ENCODE measurements around the gene S100A7. TPM values are rescaled to one million over a fixed set of nuclear protein-coding genes. Genes with fewer than 3 reads are reported as not detected.

The S100A7 gene
- total RNA-seq, 1 donor from 2014 or later = not detected

DNA sequence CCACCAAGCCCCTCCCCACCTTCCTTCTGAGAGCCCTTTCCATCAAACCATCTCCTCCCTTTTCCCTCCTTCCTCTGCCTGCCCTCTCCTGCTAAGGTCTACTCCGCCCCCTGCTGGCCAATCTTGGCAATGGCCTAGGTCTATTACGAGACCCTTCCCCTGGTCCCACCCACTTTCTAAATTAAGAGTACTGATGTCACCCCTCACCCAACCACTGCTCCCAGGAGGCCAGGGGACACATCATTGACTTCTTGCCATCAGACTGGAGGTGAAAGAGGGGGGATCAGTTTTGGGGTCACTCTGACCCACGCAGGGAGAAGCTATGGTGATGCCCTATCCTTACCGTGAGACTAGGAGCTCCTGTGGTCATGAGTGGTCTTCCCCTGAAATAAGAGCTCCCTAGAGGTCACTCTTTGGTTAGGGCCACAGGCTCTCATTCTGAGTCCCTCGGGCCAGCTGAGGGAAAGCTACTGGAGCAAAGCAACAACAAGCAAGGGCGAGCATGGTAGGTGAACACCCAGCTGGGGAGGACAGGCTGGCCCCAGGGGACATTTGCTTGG is 34.6 kb upstream of the S100A7 start:
- H3K27me3 Mint-ChIP-seq (ENCODE audit: low read depth) = peaks cover 48% of the 10 kb centered on the region
- TF ChIP-seq, protein P1, sequence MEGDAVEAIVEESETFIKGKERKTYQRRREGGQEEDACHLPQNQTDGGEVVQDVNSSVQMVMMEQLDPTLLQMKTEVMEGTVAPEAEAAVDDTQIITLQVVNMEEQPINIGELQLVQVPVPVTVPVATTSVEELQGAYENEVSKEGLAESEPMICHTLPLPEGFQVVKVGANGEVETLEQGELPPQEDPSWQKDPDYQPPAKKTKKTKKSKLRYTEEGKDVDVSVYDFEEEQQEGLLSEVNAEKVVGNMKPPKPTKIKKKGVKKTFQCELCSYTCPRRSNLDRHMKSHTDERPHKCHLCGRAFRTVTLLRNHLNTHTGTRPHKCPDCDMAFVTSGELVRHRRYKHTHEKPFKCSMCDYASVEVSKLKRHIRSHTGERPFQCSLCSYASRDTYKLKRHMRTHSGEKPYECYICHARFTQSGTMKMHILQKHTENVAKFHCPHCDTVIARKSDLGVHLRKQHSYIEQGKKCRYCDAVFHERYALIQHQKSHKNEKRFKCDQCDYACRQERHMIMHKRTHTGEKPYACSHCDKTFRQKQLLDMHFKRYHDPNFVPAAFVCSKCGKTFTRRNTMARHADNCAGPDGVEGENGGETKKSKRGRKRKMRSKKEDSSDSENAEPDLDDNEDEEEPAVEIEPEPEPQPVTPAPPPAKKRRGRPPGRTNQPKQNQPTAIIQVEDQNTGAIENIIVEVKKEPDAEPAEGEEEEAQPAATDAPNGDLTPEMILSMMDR (IDR thresholded peaks at IDR 0.05) = peak; percentile 97
- H3K4me1 Mint-ChIP-seq (ENCODE audit: low read depth) = peaks cover 6% of the 10 kb centered on the region
- no peak for DNase-seq (ENCODE audit: low spot score)
- H3K9me3 Mint-ChIP-seq (ENCODE audit: low read depth) = no peaks in the 10 kb centered on the region
- H3K4me3 Mint-ChIP-seq (ENCODE audit: unreplicated experiment) = no peak overlapping the region
- H3K27ac Mint-ChIP-seq (ENCODE audit: unreplicated experiment) = no peak overlapping the region
- no peaks in the 10 kb centered on the region for H3K36me3 Mint-ChIP-seq (ENCODE audit: low read depth)

DNA sequence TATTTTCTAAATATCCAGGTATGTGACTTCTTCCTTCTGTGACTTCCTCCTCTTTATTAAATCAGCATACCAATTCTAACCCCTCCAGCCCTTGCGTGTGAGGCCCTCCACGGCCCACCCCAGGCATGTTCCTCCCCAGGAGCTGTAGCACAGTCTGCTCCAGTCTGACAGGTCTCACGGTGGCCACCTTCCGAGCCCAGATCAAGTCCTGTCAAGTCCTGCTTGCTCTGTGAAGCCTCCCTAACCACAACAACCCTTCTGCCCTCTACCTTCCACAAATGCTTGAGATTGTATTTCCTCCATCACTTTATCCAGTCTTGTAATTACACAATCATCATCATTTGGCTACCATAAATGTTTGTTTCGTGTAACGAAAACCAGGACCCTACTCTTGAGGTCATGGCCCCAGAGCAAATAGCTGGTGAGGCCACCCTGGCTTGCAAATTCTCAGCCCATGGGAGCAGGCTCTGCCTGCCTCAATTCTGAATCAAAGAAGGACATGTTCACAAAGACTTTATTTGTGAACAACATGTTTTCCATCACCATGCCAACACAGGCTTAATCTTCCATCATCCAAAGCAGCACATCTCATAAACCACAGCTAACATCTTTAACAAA is 33.0 kb upstream of the S100A7 start:
- no peak overlapping the region for H3K4me3 Mint-ChIP-seq (ENCODE audit: unreplicated experiment)
- TF ChIP-seq, protein P1 (IDR thresholded peaks at IDR 0.05) = no peak
- H3K27me3 Mint-ChIP-seq (ENCODE audit: low read depth) = peaks cover 34% of the 10 kb centered on the region
- H3K9me3 Mint-ChIP-seq (ENCODE audit: low read depth) = no peaks in the 10 kb centered on the region
- DNase-seq (ENCODE audit: low spot score) = no peak
- H3K27ac Mint-ChIP-seq (ENCODE audit: unreplicated experiment) = no peak overlapping the region
- no peaks in the 10 kb centered on the region for H3K36me3 Mint-ChIP-seq (ENCODE audit: low read depth)
- H3K4me1 Mint-ChIP-seq (ENCODE audit: low read depth) = peaks cover 6% of the 10 kb centered on the region

DNA sequence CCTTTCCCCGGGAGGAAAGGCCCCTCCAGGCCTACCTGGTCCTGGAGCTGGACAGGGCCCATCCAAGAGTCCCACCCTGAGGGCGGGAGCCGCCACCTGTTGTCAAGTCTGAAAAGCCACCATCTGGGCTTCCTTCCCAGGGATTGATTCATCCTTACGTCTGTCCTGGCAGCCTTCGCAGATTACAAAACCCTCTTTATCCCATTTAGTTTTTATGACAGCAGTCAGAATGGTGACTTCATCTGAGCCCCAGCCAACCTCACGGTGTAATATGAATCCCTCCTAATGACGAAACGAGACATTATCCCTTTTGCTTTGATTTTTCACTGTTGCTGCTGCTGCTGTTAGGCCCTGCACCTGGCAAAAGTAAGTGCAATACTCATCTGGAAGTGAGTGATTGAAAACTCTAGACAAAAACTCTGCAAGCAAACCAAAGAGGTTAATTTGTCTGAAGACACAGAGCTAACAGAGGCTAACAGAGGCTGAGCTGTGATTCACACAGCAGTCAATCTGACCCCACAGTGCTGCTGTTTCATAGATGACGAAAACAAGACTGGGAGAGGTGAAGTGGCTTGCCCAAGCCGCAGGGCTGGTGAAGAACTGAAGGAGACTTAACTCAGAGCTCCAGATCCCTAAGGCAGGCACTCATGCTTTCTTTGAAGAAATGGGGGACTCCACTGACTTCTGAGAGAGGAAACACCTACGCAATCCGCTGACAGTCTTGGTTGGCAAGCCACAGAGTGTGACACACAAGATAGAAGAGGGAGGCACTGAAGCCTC is 30.0 kb upstream of the S100A7 start:
- Mint-ChIP-seq H3K27me3 (ENCODE audit: low read depth) (peaks cover 39% of the 10 kb centered on the region), H3K27ac (ENCODE audit: unreplicated experiment) (no peak overlapping the region), H3K36me3 (ENCODE audit: low read depth) (no peaks in the 10 kb centered on the region), H3K9me3 (ENCODE audit: low read depth) (no peaks in the 10 kb centered on the region), H3K4me1 (ENCODE audit: low read depth) (peaks cover 6% of the 10 kb centered on the region), H3K4me3 (ENCODE audit: unreplicated experiment) (no peak overlapping the region)
- TF ChIP-seq, protein P1 (IDR thresholded peaks at IDR 0.05) = no peak
- no peak for DNase-seq (ENCODE audit: low spot score)

DNA sequence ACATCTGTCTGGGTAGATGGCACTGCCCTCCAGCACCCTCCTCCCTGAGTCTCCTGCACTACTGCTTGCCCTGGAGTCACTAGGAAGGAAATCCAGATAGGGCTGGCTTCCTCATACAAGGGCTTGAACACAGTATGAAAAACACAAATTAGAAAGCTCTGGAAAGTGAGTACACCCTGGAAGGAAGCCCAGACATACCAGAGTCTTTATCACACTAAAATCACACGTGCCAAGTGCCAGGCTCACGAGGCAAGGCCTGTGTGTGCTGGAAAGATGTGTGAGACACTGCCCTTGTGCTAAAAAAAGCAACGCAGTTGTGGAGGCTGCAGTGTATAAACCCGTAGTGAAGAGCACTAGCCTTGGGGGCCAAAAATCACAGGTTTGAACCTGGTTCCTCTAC is 28.3 kb upstream of the S100A7 start:
- Mint-ChIP-seq H3K36me3 (ENCODE audit: low read depth) (no peaks in the 10 kb centered on the region), H3K4me3 (ENCODE audit: unreplicated experiment) (no peak overlapping the region), H3K27ac (ENCODE audit: unreplicated experiment) (no peak overlapping the region), H3K4me1 (ENCODE audit: low read depth) (peaks cover 6% of the 10 kb centered on the region), H3K9me3 (ENCODE audit: low read depth) (no peaks in the 10 kb centered on the region), H3K27me3 (ENCODE audit: low read depth) (peaks cover 50% of the 10 kb centered on the region)
- no peak for DNase-seq (ENCODE audit: low spot score)
- TF ChIP-seq, protein P1 (IDR thresholded peaks at IDR 0.05) = no peak

DNA sequence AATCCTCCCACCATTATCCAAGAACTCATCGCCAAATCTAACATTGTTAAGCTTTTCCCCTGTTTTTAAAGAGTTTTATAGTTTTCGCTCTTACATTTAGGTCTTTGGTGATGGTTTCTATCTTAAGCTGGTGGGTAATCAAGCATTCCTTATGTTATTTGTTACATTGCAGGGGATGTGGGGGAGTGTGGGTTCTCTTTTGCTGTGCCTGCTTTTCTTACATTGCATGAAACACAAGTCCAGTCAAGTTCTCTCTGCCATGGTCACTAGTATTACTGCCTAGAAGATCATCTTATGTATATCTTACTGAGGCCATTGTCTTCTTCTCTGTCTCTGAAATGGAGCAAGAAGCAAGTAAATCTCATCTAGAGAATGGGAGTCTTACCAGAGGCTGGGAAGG is 27.3 kb upstream of the S100A7 start:
- H3K27ac Mint-ChIP-seq (ENCODE audit: unreplicated experiment) = no peak overlapping the region
- no peaks in the 10 kb centered on the region for H3K9me3 Mint-ChIP-seq (ENCODE audit: low read depth)
- H3K36me3 Mint-ChIP-seq (ENCODE audit: low read depth) = no peaks in the 10 kb centered on the region
- peaks cover 6% of the 10 kb centered on the region for H3K4me1 Mint-ChIP-seq (ENCODE audit: low read depth)
- H3K27me3 Mint-ChIP-seq (ENCODE audit: low read depth) = peaks cover 49% of the 10 kb centered on the region
- TF ChIP-seq, protein P1 (IDR thresholded peaks at IDR 0.05) = no peak
- no peak for DNase-seq (ENCODE audit: low spot score)
- no peak overlapping the region for H3K4me3 Mint-ChIP-seq (ENCODE audit: unreplicated experiment)
